Brain microvascular endothelial cell (primary cell): ENCODE measurements around the gene PRSS1.
A peak's percentile ranks its signal among the peaks of the same experiment; 100 is the strongest.

ENCODE experiments used
- DNase-seq: peaks from one replicate; pipeline ENCODE4 v3.0.0-alpha.2; 2020
- H3K27ac ChIP-seq: fragments of 250-450 bp; sonication (Bioruptor Pico); 2 replicates; pipeline ENCODE4 v1.5.1; 2020; ENCODE audit warnings: mild to moderate bottlenecking, moderate library complexity
- H3K27me3 ChIP-seq: fragments of 250-450 bp; sonication (Bioruptor Pico); replicated peaks from 2 replicates; pipeline ENCODE4 v1.5.1; 2020; ENCODE audit warnings: mild to moderate bottlenecking
- H3K36me3 ChIP-seq: fragments of 250-450 bp; sonication (Bioruptor Pico); replicated peaks from 2 replicates; pipeline ENCODE4 v1.5.1; 2020; ENCODE audit warnings: mild to moderate bottlenecking
- H3K4me3 ChIP-seq: 2 replicates; pipeline ENCODE4 v1.5.1; 2011; ENCODE audit warnings: low read depth, mild to moderate bottlenecking, control low read depth, low read length, moderate library complexity
- CTCF ChIP-seq: IDR thresholded peaks from 2 replicates; pipeline ENCODE4 v1.5.1; 2011; ENCODE audit warnings: low read depth, mild to moderate bottlenecking, moderate library complexity, low read length, control low read depth, inconsistent platforms; ENCODE audit errors: missing control alignments
- in situ Hi-C: cut with HindIII; loops from 2 replicates; pipeline ENCODE4 v1.10.0; 2017; ENCODE audit warnings: low sequenced_read_pairs, low pct_ligation_motif_present

PRSS1 gene

GRCh38 chr7:142790056-142790455 is 40.8 kb downstream of the PRSS1 start:
- in situ Hi-C loops = no loop called here
- no peak for TF ChIP-seq CTCF
- no peak for DNase-seq

GRCh38 chr7:142790555-142790954 is 41.3 kb downstream of the PRSS1 start:
- DNase-seq = no peak
- Histone ChIP-seq H3K4me3 (no peak overlapping the region), H3K27ac (no peak overlapping the region), H3K27me3 (no peaks in the 10 kb centered on the region), H3K36me3 (no peaks in the 10 kb centered on the region)
- in situ Hi-C loops = no loop called here
- TF ChIP-seq CTCF = no peak

More at GRCh38 chr7:142790056-142790455, 40.8 kb downstream of the PRSS1 start:
- no peak overlapping the region for H3K4me3 ChIP-seq
- H3K27me3 ChIP-seq = no peaks in the 10 kb centered on the region
- H3K36me3 ChIP-seq = no peaks in the 10 kb centered on the region
- H3K27ac ChIP-seq = no peak overlapping the region

- in situ Hi-C loops = no loop called here
- DNase-seq = no peak
- H3K4me3 ChIP-seq = no peak overlapping the region
- TF ChIP-seq CTCF = no peak
- no peak overlapping the region for H3K27ac ChIP-seq
- no peaks in the 10 kb centered on the region for H3K27me3 ChIP-seq
- no peaks in the 10 kb centered on the region for H3K36me3 ChIP-seq
Measured at GRCh38 chr7:142791502-142791901, 42.2 kb downstream of the PRSS1 start.

GRCh38 chr7:142792129-142792528 is 42.9 kb downstream of the PRSS1 start:
- no peak overlapping the region for H3K27ac ChIP-seq
- in situ Hi-C loops = no loop called here
- H3K27me3 ChIP-seq = no peaks in the 10 kb centered on the region
- no peak for DNase-seq
- TF ChIP-seq CTCF = no peak
- H3K36me3 ChIP-seq = no peaks in the 10 kb centered on the region
- no peak overlapping the region for H3K4me3 ChIP-seq

GRCh38 chr7:142792593-142792992 is 43.3 kb downstream of the PRSS1 start:
- no peak overlapping the region for H3K27ac ChIP-seq
- H3K27me3 ChIP-seq = no peaks in the 10 kb centered on the region
- TF ChIP-seq CTCF = no peak
- in situ Hi-C loops = no loop called here
- no peak overlapping the region for H3K4me3 ChIP-seq
- no peaks in the 10 kb centered on the region for H3K36me3 ChIP-seq
- no peak for DNase-seq

GRCh38 chr7:142793156-142793555 is 43.9 kb downstream of the PRSS1 start:
- peak; percentile 77 for DNase-seq
- H3K4me3 ChIP-seq = no peak overlapping the region
- H3K36me3 ChIP-seq = no peaks in the 10 kb centered on the region
- TF ChIP-seq CTCF = no peak
- peak overlapping the region; percentile 5 for H3K27ac ChIP-seq
- in situ Hi-C loops = no loop called here
- no peaks in the 10 kb centered on the region for H3K27me3 ChIP-seq
